AG09309 (cell line): ENCODE results near the gene CLDN14.

ENCODE experiments used
- DNase-seq: peaks from one replicate; pipeline ENCODE4 v3.0.0-alpha.2; 2010; ENCODE audit warnings: low read depth
- H3K4me3 ChIP-seq: 2 replicates; pipeline ENCODE4 v1.5.1; 2011; ENCODE audit warnings: mild to moderate bottlenecking, low read depth, low read length, moderate library complexity; ENCODE audit not compliant: control insufficient read depth
- TF ChIP-seq, protein P1 (sequence below): IDR thresholded peaks from 2 replicates; pipeline ENCODE4 v1.5.1; 2011; ENCODE audit warnings: mild to moderate bottlenecking, low read depth, low read length, inconsistent platforms; ENCODE audit not compliant: insufficient read depth, control insufficient read depth; ENCODE audit errors: missing control alignments

The CLDN14 gene

DNA sequence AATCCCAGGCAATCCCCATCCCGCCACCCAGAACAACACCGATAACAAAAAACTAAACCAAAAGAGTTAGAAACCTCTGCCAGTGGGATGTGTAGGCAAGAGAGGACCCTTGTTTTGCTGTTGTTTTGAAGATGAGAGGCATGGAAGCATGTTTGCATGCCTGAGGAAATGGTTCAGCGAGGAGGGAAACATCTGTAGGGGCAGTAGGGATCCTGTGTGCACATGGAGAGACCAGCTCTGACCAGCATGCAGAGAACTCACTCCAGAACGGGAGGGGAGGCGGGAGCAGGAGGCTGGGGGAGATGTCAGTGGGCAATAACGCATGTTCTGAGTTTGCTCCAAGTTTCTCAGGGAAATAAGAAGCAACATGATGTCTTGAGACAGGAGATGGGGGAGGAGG lies 5.3 kb downstream of the CLDN14 start:
- TF ChIP-seq, protein P1, sequence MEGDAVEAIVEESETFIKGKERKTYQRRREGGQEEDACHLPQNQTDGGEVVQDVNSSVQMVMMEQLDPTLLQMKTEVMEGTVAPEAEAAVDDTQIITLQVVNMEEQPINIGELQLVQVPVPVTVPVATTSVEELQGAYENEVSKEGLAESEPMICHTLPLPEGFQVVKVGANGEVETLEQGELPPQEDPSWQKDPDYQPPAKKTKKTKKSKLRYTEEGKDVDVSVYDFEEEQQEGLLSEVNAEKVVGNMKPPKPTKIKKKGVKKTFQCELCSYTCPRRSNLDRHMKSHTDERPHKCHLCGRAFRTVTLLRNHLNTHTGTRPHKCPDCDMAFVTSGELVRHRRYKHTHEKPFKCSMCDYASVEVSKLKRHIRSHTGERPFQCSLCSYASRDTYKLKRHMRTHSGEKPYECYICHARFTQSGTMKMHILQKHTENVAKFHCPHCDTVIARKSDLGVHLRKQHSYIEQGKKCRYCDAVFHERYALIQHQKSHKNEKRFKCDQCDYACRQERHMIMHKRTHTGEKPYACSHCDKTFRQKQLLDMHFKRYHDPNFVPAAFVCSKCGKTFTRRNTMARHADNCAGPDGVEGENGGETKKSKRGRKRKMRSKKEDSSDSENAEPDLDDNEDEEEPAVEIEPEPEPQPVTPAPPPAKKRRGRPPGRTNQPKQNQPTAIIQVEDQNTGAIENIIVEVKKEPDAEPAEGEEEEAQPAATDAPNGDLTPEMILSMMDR = no peak
- no peak for DNase-seq
- H3K4me3 ChIP-seq = no peak overlapping the region

DNA sequence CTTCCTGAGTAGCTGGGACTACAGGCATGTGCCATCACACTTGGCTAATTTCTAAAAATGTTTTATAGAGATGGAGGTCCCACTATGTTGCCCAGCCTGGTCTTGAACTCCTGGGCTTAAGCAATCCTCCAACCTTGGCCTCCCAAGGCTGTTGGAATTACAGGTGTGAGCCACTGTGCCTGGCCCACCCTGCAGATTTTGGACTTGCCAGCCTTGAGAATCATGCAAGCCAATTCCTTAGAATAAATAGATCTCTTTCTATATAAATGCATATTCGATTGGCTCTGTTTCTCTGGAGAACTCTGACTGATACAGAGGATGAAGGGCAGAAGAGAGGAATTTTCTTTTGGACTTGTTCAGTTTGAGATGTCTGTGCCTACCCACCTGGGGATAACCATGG lies 6.7 kb downstream of the CLDN14 start:
- no peak overlapping the region for H3K4me3 ChIP-seq
- DNase-seq = no peak
- TF ChIP-seq, protein P1 = no peak

DNA sequence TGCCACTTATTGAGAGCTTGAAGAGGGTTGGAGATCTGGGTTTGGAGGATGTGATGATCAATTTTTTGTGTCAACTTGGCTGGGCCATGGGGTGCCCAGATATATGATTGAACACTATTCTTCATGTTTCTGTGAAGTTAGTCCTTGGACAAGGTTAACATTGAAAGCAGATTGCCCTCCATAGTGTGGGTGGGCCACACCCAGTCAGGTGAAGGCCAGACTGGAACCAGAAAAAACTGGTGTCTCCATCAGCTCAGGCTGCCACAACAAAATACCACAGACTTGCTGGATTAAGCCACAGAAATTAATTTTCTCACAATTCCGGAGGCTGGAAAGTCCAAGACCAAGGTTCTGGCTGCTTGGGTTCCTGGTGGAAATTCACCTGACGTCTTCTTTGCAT lies 7.5 kb downstream of the CLDN14 start:
- TF ChIP-seq, protein P1 = no peak
- no peak for DNase-seq

DNA sequence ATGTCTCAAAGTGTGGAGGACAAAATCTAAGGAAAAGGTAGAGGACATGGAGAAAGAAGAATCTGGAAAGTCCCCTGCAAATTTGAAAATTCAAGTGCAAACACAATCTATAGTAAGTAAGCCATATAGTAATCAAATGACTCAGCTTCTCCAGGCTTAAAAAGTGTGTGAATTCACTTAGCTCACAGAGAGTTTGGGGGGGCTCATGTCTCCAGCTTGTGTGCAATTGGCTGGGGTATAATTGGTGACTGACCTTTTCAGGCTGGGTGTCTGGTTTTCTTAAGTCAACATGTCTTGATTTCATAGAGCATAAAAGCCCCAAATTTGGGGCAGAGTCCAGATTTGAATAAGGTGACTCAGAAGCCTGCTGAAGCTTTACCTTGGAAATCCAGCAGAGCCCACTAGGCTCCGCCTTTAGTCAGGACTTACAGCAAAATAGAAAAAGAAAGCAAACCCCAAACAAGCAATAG lies 8.6 kb downstream of the CLDN14 start:
- TF ChIP-seq, protein P1 = no peak
- H3K4me3 ChIP-seq = no peak overlapping the region

More for the DNA sequence above, 7.5 kb downstream of the CLDN14 start:
- no peak overlapping the region for H3K4me3 ChIP-seq

DNA sequence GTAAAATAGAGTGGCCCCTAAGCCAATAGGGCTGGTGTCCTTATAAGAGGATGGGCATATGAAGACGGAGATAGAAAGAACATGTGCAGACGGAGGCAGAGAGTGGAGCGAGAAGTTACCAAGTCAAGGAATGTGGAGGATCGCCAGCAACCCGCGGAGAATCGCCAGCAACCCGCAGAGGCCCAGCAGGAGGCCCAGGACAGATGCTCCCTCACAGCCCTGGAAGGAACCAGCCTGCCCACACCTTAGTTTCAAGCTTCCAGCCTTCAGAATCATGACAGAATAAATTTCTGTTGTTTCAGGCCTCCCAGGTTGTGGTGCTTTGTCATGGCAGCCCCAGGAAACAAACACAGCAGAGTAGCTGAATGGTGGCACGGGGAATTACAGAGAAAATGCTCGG lies 9.6 kb downstream of the CLDN14 start:
- DNase-seq = no peak
- H3K4me3 ChIP-seq = no peak overlapping the region
- TF ChIP-seq, protein P1 = no peak

More for the DNA sequence above, 8.6 kb downstream of the CLDN14 start:
- DNase-seq = no peak

DNA sequence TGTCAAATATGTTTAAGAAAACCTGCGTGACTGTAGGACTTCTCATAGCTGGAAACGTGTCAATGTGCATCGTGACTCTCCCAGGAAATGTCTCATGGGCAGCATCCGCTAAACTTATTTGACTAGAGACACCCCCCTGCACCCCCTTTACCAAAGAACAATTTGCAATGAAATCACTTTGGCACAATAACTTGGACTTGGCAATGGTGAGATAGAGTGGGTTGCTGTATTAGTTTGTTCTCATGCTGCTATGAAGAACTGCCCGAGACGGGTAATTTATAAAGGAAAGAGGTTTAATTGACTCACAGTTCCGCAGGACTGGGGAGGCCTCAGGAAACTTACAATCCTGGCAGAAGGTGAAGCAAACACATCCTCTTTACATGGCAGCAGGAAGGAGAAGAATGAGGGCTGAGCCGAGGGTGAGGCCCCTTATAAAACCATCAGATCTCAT lies 13.8 kb downstream of the CLDN14 start:
- DNase-seq = no peak
- TF ChIP-seq, protein P1 = no peak
- H3K4me3 ChIP-seq = no peak overlapping the region

DNA sequence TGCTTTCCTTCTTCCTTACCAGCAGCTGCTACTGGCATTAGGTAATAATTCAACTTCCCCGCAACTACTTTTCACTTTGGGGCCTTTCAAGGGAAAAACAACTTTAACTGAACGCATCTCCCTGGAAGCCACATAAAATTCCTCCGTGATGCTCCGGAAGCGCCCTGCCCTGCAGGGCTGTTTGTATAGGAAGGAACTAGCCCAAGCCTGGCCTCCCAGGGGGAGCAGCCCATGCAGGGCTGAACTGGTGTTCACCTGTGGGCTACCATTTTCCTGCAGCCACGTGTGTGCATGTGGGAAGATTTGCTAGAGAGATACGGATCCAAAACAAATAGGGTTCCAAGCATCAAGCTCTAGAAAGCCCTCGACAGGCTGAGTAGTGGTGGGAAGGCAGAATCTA lies 14.4 kb downstream of the CLDN14 start:
- TF ChIP-seq, protein P1 = no peak
- DNase-seq = no peak
- H3K4me3 ChIP-seq = no peak overlapping the region
